Activated CD8-positive, alpha-beta T cell treated with anti-CD3 and anti-CD28 coated beads, Interleukin-2, amount 10 ng/mL, durations not matched to agents 7 days and 5 days (primary cell): ENCODE data around the gene SSR4. TPM values are rescaled to one million over a fixed set of nuclear protein-coding genes. Genes with fewer than 3 reads are reported as not detected.

Source experiments
- ATAC-seq: fragments of 150-1000 bp; cut with Tn5 transposase; one replicate; pipeline ENCODE4 v1.10.0; 2021; ENCODE audit warnings: moderate library complexity
- CTCF ChIA-PET: fragments of 350-600 bp; sonication (Branson Sonifier 250); formaldehyde crosslinking; loops from one replicate; lab custom pipeline; 2021; ENCODE audit warnings: antibody characterized with exemption; lab: Charles Lee
- POLR2A ChIA-PET: fragments of 350-600 bp; sonication (Branson Sonifier 250); formaldehyde crosslinking; loops from one replicate; lab custom pipeline; 2021; ENCODE audit warnings: antibody characterized with exemption; lab: Charles Lee
- DNase-seq: peaks from one replicate; pipeline ENCODE4 v3.0.0-alpha.2; 2020
- H3K27ac Mint-ChIP-seq: one replicate; pipeline ENCODE4 v1.8.0; 2021; ENCODE audit warnings: mild to moderate bottlenecking, mixed read lengths
- H3K27me3 Mint-ChIP-seq: one replicate; pipeline ENCODE4 v1.8.0; 2021; ENCODE audit warnings: low read depth, mixed read lengths
- H3K36me3 Mint-ChIP-seq: one replicate; pipeline ENCODE4 v1.8.0; 2021; ENCODE audit warnings: low read depth, mixed read lengths
- H3K4me1 Mint-ChIP-seq: one replicate; pipeline ENCODE4 v1.8.0; 2021; ENCODE audit warnings: low read depth, mixed read lengths
- H3K4me3 Mint-ChIP-seq: one replicate; pipeline ENCODE4 v1.8.0; 2021; ENCODE audit warnings: mild to moderate bottlenecking, mixed read lengths
- H3K9me3 Mint-ChIP-seq: one replicate; pipeline ENCODE4 v1.8.0; 2022; ENCODE audit warnings: mixed read lengths; ENCODE audit not compliant: insufficient read depth
- total RNA-seq, 2 experiments: library from RNA; stranded (reverse); gene quantifications; one replicate each; pipeline ENCODE4 v1.2.3, GENCODE V29; 2021

SSR4 gene
- total RNA-seq, 2 experiments from 2014 or later = 182 to 190 TPM

DNA sequence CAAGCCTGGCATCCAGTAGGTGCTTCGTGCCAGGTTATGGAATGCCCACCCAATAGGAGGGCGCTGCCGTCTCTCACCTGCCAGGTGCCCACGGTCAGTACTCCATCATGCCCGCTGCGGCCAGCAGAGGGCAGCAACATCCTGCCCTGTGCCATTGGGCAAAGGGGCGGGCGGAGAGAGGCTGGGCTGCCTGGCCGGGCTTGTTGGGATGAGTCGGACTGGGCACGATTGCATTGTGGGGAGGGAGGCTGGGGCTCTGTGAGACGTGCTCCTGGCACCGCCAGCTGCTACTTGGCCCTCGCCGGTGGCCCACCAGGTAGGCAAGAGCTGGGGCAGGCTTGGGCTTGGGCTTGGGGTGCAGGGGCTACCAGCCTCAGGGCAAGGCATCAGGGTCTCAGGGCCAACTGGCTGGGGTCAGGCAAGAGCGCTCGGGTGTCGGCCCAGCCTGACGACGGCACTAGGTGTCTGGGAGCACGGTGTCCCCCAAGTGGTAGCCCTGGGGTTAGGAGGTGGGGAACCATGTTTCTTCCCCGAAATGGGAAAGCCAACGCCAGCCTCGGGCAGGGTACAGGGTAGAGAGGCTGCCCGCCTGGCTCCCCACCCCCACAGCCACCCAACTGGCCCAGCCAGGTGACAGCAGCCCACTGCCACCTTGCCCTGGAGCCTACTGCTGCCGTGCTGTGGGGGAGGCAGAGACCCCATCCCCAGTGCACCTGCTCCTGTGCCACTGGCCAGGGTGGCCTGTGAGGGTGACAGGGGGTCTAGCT is 30.3 kb upstream of the SSR4 start, which contains the start of gene PLXNB3:
Gene PLXNB3 (plus strand): TSS at position 261 of the 767 bp plus-strand sequence. CDS start 1,287 bp downstream, outside the sequence.
- DNase-seq (peak; percentile 76), ATAC-seq (peak; percentile 86)
- Mint-ChIP-seq H3K36me3 (no peaks in the 10 kb centered on the region), H3K9me3 (no peaks in the 10 kb centered on the region), H3K4me3 (no peak within 1 kb of the TSS), H3K27ac (no peak within 1 kb of the TSS), H3K4me1 (peaks cover 22% of the 10 kb centered on the region), H3K27me3 (no peaks in the 10 kb centered on the region)
- ChIA-PET POLR2A (no interaction called here), CTCF (interaction anchor here (0.6 to 1.4 kb wide), 8 partner anchors 19 to 204 kb away, joined by 3 to 4 read pairs (median 3); no protein-coding TSS in a partner anchor)

DNA sequence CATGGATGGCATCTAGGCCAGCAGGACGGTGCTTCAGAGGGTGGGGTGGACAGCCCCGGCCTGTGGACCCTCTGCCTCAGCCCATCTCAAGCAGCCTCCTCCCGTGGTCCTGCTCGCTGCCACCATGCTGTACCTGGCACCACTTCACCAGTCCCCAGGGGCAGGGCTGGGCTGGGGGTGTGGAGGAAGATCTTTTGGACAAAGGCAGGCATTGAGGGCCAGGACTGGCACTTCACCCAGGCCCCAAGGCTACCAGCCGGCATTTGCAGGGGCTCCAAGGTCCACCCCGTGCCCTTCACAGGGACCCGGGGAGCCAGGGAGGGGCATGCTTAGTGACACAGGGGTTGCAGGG is 29.7 kb upstream of the SSR4 start:
- no peak for ATAC-seq
- Mint-ChIP-seq H3K4me3 (no peak overlapping the region), H3K27ac (no peak overlapping the region), H3K36me3 (no peaks in the 10 kb centered on the region), H3K27me3 (no peaks in the 10 kb centered on the region), H3K9me3 (no peaks in the 10 kb centered on the region), H3K4me1 (peaks cover 22% of the 10 kb centered on the region)
- ChIA-PET POLR2A (no interaction called here), CTCF (interaction anchor here (0.6 to 1.2 kb wide), 4 partner anchors 19 to 188 kb away, joined by 3 to 4 read pairs (median 3); no protein-coding TSS in a partner anchor)
- DNase-seq = no peak

DNA sequence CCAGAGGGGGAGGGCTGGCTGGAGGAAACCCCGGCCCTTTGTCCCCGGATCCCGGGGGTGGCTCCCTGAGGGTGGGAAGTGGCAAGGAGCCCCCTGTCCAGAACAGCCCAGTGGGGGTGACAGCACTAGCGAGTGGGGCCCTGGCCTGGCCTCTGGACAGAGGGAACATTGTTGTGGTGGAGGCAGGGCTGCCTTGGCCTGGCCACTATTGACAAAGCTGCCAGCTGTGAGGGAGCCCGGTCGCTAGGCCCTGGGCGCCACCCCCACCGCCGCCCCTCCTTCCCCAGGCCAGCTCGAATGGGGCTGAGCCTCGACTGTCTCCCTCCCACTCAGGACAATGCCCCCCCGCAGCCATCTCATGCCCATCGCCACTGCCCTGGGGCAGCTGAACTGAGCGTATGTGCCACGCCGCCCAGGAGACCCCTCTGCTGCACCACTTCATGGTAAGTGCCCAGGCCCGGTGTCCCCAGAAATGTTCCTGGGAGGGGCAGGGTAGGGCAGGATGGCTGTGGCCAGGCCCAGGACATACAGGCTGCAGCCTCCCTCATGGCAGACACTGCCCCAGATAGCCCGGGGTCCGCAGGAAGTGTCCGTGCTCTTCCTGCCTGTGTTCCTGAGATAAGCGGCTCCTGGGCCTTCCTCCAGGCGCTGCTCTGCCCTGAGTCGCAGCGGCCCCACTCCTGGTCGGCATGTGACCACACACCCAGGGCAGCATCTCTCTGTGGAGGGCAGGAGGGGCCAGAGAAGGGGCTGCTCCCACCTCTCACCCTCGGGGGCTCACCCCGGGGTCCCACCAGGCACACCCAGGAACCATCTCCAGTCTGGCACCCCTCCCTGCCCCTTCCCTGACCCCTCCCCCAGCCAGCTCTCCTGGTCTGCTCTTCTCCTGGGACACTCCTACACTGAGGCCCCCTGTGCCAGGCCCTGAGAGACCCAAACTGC is 29.1 kb upstream of the SSR4 start:
- DNase-seq (no peak), ATAC-seq (no peak)
- ChIA-PET POLR2A (no interaction called here), CTCF (interaction anchor here (1.2 kb wide), 1 partner anchor 163 kb away, joined by 3 read pairs; no protein-coding TSS in a partner anchor)
- peaks cover 22% of the 10 kb centered on the region for H3K4me1 Mint-ChIP-seq
- peak overlapping the region; percentile 67 for H3K27ac Mint-ChIP-seq
- H3K27me3 Mint-ChIP-seq = no peaks in the 10 kb centered on the region
- H3K36me3 Mint-ChIP-seq = no peaks in the 10 kb centered on the region
- H3K9me3 Mint-ChIP-seq = no peaks in the 10 kb centered on the region
- H3K4me3 Mint-ChIP-seq = no peak overlapping the region

DNA sequence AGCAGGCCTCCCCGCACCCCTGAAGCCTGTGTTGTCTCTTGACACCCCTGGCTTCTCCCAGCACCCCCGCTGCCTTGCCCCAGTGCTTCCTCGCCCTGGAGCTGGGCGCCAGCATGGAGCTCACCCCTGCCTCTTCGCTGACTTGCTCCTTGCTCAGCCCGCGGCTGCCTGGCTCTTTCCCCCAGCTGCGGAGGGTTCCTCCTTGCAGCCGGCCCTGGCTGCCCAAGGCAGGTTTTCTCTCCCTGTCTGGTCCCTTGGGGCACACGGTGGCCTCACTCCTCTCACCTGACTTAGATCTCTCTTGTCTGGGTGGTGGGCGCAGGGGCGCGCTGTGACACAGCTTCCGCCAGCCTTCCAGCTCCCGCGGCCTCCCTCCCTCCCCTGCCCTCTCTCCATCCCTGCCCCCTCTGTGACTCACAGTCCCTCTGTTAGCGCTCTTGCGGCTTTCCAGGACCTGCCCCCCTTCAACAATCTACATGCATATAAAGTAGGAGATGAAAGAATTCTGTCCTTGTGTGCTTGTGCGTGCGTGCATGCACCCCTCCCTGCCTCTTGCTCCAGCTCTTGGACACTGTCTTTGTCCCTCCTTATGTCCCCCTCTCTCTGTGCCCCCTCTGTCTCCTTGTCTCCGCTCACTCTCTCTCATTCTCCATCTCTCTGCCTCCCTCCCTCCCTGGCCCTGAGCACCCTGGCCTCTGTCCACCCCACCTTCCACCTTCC is 28.2 kb upstream of the SSR4 start:
- Mint-ChIP-seq H3K9me3 (no peaks in the 10 kb centered on the region), H3K36me3 (no peaks in the 10 kb centered on the region), H3K27me3 (no peaks in the 10 kb centered on the region), H3K27ac (peak overlapping the region; percentile 67), H3K4me3 (peak overlapping the region; percentile 28), H3K4me1 (peaks cover 22% of the 10 kb centered on the region)
- peak; percentile 66 for ATAC-seq
- ChIA-PET POLR2A (interaction anchor here (1.7 kb wide), 1 partner anchor 631 kb away, joined by 4 read pairs; no protein-coding TSS in a partner anchor), CTCF (interaction anchor here (1.2 kb wide), 1 partner anchor 162 kb away, joined by 3 read pairs; no protein-coding TSS in a partner anchor)
- peak; percentile 59 for DNase-seq

DNA sequence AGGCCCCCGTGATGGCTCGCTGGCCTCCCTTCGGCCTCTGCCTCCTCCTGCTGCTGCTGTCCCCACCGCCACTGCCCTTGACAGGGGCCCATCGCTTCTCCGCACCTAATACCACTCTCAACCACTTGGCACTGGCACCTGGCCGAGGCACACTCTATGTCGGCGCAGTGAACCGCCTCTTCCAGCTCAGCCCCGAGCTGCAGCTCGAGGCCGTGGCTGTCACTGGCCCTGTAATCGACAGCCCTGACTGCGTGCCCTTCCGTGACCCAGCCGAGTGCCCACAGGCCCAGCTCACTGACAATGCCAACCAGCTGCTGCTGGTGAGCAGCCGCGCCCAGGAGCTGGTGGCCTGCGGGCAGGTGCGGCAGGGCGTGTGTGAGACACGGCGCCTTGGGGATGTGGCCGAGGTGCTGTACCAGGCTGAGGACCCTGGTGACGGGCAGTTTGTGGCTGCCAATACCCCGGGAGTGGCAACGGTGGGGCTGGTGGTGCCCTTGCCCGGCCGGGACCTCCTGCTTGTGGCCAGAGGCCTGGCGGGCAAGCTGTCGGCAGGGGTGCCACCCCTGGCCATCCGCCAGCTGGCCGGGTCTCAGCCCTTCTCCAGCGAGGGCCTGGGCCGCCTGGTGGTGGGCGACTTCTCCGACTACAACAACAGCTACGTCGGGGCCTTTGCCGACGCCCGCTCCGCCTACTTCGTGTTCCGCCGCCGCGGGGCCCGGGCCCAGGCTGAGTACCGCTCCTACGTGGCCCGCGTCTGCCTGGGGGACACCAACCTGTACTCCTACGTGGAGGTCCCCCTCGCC is 27.4 kb upstream of the SSR4 start:
- Mint-ChIP-seq H3K9me3 (no peaks in the 10 kb centered on the region), H3K4me1 (peaks cover 22% of the 10 kb centered on the region), H3K36me3 (no peaks in the 10 kb centered on the region), H3K4me3 (no peak overlapping the region), H3K27me3 (no peaks in the 10 kb centered on the region), H3K27ac (peak overlapping the region; percentile 67)
- ChIA-PET POLR2A (interaction anchor here (1.7 kb wide), 1 partner anchor 630 kb away, joined by 4 read pairs; no protein-coding TSS in a partner anchor), CTCF (interaction anchor here (1.1 kb wide), 1 partner anchor 12 kb away, joined by 3 read pairs; no protein-coding TSS in a partner anchor)
- DNase-seq = no peak
- no peak for ATAC-seq

DNA sequence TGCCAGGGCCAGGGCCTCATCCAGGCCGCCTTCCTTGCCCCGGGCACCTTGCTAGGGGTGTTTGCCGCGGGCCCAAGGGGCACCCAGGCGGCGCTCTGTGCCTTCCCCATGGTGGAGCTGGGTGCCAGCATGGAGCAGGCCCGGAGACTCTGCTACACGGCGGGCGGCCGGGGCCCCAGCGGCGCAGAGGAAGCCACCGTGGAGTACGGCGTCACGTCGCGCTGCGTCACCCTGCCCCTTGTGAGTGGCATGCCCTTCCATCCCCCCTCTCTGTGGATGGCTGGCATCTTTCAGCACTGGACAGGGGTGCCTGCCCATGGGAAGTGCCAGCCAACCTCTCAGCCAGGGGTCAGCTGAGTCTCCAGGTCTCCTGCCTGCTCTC is 26.8 kb upstream of the SSR4 start:
- CTCF ChIA-PET = interaction anchor here (1.1 kb wide), 1 partner anchor 11 kb away, joined by 3 read pairs; no protein-coding TSS in a partner anchor
- Mint-ChIP-seq H3K27ac (no peak overlapping the region), H3K36me3 (no peaks in the 10 kb centered on the region), H3K4me1 (peaks cover 22% of the 10 kb centered on the region), H3K4me3 (no peak overlapping the region), H3K9me3 (no peaks in the 10 kb centered on the region), H3K27me3 (no peaks in the 10 kb centered on the region)
- POLR2A ChIA-PET = interaction anchor here (1.7 kb wide), 1 partner anchor 630 kb away, joined by 4 read pairs; no protein-coding TSS in a partner anchor
- ATAC-seq (no peak), DNase-seq (no peak)

DNA sequence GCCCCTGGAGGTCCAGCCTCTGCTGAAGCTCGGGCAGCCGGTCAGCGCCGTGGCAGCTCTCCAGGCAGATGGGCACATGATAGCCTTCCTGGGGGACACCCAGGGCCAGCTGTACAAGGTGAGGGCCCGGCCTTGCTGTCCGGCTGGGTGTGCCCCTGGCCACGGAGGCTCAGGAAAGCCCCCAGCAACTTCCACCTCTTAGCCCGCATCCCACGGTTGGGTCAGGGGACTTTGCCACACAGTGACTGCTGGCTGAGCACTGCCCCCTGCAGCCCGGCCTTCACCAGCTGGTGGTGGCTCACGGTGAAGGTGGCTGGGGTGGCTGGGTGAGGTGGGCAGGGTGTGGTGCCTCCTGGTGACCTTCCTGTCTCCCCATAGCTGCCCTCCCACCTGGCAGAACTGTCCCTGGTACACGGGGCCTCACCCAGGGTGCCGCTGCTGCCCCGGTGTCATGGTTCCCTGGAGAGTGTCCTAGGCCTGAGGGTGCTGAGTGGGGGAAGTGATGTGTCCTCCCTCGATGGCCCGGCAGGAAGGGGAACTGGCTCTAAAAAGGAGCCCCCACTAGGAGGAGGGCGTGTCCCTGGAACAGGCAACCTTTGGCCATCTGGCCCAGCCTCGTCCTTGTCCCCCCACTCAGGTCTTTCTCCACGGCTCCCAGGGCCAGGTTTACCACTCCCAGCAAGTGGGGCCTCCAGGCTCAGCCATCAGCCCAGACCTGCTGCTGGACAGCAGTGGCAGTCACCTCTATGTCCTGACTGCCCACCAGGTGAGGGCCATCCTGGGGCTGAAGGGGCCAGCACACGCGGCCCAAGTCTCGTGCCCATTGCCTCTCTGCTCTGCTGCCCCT is 25.9 kb upstream of the SSR4 start:
- Mint-ChIP-seq H3K9me3 (no peaks in the 10 kb centered on the region), H3K27ac (peak overlapping the region; percentile 64), H3K4me3 (no peak overlapping the region), H3K27me3 (no peaks in the 10 kb centered on the region), H3K36me3 (no peaks in the 10 kb centered on the region), H3K4me1 (peaks cover 22% of the 10 kb centered on the region)
- ChIA-PET CTCF (interaction anchor here (1.1 kb wide), 1 partner anchor 10 kb away, joined by 3 read pairs; no protein-coding TSS in a partner anchor), POLR2A (no interaction called here)
- ATAC-seq (no peak), DNase-seq (no peak)

DNA sequence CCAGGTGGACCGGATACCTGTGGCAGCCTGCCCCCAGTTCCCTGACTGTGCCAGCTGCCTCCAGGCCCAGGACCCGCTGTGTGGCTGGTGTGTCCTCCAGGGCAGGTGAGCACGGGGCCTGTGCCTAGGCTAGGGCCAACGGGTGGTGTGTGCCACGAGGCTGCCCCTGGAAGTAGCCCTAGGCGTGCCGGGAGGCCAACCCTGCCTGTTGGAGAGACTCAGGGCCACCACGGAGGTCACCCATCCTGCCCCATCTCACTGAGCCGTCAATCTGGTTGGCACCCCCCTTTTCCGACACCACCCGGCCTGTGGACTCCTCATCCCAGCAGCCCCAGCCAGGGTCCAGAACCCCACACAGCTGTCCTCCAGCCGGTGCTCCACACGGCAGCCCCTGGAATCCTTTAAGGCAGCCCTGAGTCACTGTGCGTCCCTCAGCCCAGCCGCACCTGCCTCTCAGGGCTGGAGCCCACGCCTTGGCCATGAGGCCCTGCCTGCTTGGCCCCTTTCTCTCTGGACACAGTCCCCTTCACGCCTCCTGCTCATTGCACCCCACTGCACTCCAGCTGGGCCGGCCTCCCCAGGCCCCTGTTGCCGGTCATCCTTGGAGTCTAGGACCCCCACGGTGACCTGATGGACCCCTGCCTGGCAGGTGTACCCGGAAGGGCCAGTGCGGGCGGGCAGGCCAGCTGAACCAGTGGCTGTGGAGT is 25.2 kb upstream of the SSR4 start:
- CTCF ChIA-PET = no interaction called here

DNA sequence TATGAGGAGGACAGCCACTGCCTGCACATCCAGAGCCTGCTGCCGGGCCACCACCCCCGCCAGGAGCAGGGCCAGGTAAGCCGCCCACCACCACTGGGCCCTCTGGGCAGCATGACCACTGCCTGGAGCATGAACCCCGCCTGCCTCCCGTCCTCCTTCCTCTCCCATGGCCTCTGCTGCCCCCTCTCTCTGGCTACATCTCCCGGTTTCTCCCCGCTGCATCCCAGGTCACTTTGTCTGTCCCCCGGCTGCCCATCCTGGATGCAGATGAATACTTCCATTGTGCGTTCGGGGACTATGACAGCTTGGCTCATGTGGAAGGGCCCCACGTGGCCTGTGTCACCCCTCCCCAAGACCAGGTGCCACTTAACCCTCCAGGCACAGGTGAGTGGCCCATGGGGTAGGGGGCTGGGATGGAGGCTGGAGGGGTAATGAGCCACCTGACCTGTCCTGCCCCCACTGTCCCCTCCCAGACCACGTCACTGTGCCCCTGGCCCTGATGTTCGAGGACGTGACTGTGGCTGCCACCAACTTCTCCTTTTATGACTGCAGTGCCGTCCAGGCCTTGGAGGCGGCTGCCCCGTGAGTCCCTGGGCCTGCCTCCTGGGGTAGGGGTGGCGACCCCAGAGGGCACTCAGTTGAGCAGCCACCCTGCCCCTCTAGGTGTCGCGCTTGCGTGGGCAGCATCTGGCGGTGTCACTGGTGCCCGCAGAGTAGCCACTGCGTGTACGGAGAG is 24.4 kb upstream of the SSR4 start:
- ChIA-PET CTCF (no interaction called here), POLR2A (no interaction called here)
- H3K9me3 Mint-ChIP-seq = no peaks in the 10 kb centered on the region
- no peak overlapping the region for H3K27ac Mint-ChIP-seq
- no peaks in the 10 kb centered on the region for H3K27me3 Mint-ChIP-seq
- H3K36me3 Mint-ChIP-seq = no peaks in the 10 kb centered on the region
- DNase-seq (no peak), ATAC-seq (no peak)
- H3K4me1 Mint-ChIP-seq = peaks cover 17% of the 10 kb centered on the region
- no peak overlapping the region for H3K4me3 Mint-ChIP-seq

More for the DNA sequence above, 25.2 kb upstream of the SSR4 start:
- no peak overlapping the region for H3K4me3 Mint-ChIP-seq
- ATAC-seq = no peak
- peaks cover 17% of the 10 kb centered on the region for H3K4me1 Mint-ChIP-seq
- H3K27me3 Mint-ChIP-seq = no peaks in the 10 kb centered on the region
- no peak overlapping the region for H3K27ac Mint-ChIP-seq
- no peak for DNase-seq
- H3K36me3 Mint-ChIP-seq = no peaks in the 10 kb centered on the region
- POLR2A ChIA-PET = no interaction called here
- H3K9me3 Mint-ChIP-seq = no peaks in the 10 kb centered on the region
